ENCODE measurements around the gene ADM2.
A peak's percentile ranks its signal among the peaks of the same experiment; 100 is the strongest.
"Not testable (repeated sequence)": the region's sequence is repeated elsewhere in the genome, so short reads cannot be mapped to it uniquely, and the experiment has no call there.

The ADM2 gene

DNA sequence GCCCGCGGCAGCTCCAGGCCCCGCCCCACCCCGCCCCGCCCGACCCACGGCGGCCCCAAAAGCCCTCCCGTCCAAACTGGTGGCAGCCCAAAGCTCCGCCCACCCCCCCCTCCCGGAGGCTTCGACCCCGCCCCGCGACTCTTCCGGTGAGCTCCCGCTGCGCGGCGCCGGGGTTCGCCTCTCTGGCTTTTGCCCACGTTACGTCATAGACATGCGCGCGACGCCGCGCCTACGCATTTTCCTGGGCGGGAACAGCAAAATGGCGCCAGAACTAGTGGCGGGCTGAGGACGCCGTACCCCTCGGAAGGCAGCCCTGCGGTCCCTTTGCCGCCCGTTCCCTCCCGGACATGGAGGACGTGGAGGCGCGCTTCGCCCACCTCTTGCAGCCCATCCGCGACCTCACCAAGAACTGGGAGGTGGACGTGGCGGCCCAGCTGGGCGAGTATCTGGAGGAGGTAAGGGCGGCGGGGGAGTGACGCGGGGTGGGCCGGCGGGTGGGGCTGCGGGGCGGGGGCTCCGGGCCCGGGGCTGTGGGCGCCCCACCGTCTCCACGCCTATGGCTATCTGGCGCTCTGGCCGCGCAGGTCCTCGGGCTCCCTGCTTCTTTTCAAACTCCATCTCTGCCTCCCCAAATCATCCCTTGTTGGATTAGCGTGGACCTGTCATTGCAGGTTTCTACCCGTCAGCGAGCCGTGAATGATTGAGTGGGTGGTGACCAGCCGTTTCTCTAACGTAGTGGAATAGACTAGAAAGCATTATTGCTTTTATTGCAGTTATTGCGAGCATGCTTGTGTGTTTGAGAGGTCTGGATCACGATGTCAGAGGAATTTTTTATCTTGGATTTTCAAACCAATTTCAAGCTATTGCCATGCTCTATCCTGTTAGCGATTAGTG lies 26.9 kb downstream of the ADM2 start, which contains the start of gene NCAPH2:
NCAPH2 (plus strand) TSS at position 234 of the 894 bp plus-strand sequence; CDS start at position 348, 114 bp downstream.
- DNase-seq = peak; percentile 96

DNA sequence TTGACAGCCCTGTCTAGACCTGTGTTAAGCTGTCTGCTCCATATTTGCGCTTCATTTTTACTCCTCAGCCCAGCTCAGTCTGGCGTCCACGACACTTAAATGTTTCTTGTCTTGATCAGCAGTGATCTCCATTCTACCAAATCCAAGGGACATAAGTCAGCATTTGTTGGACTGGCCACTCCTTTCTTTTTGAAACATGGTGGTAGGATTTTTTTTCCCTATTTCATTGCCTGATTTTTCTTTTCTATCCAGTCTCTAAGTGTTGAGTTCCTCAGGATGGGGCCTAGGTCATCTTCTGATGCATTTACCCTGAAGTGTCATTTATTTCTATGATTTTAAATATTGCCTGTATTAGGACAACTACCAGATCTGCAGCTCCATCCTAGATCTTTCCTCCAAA lies 27.6 kb downstream of the ADM2 start:
- peak; percentile 35 for DNase-seq

DNA sequence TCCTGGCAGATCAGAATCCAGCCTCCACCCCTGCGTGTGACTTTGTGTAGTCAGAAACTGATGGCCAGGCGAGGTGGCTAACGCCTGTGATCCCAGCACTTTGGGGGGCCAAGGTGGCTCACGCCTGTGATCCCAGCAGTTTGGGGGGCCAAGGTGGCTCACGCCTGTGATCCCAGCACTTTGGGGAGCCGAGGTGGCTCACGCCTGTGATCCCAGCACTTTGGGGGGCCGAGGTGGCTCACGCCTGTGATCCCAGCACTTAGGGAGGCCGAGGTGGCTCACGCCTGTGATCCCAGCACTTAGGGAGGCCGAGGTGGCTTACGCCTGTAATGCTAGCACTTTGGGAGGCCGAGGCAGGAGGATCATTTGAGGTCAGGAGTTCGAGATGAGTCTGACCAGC lies 31.8 kb downstream of the ADM2 start:
- no peak for DNase-seq

DNA sequence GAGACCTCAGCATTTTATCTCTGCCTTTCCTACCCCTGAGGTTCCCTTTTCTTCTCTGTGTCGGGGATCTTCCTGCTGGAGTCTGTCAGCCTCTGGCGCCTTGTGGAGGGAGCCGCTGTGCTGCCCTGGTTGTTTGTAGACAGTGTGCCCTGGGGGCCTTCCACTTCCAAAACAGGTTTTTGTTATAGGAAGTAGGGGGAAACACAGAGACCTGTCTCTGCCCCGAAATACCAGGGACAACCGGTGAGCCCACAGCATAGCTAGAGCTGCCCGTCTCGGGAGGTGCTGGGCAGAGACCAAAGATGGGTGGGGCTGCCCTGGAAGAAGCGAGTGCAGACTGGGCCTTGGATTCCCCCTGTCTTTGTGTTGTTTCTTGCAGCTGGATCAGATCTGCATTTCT lies 34.7 kb downstream of the ADM2 start:
- no peak for DNase-seq

DNA sequence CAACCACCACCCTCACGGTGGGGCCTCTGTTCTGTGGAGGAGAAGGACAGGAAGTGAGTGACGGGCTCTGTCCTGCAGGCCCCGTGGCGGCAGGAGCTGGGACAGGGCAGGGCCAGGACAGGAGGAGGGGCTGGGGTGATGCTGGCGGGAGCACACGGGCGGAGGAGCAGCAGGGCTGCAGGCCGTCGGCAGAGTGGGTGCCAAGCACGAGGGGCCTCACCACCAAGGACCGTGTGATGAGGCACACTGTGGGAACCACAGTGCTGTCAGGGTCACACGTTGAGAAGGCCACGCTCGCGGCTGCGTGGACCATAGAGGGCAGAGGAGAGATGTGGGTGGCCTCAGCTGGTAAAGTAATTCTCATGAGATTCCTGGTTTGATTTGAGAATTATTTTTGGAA lies 35.5 kb downstream of the ADM2 start:
- no peak for DNase-seq

DNA sequence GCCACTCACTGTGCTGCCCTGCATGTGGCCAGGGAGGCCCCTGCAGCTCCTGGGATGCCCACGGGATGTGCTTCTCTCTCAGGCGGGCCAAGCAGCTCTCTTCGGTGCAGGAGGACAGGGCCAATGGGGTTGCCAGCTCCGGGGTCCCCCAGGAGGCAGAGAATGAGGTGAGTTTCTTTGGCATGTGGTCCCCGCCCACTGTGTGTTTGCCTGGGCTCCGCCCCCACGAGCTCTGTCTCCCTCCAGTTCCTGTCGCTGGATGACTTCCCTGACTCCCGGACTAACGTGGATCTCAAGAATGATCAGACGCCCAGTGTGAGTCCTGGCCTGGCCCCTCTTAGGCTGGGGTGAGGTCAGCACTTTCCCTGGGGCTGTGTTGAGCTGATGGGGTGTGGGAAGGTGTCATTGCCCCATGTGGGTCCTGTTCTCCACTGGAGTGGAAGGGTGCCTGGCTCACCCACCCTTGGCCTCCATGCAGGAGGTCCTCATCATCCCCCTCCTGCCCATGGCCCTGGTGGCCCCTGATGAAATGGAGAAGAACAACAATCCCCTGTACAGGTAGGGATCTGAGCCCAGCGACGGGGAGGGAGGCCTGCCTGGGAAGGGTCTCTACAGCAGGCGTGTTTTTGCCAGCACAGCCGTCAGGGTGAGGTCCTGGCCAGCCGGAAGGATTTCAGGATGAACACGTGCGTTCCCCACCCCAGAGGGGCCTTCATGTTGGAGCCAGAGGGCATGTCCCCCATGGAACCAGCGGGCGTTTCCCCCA lies 36.3 kb downstream of the ADM2 start:
- DNase-seq = no peak

DNA sequence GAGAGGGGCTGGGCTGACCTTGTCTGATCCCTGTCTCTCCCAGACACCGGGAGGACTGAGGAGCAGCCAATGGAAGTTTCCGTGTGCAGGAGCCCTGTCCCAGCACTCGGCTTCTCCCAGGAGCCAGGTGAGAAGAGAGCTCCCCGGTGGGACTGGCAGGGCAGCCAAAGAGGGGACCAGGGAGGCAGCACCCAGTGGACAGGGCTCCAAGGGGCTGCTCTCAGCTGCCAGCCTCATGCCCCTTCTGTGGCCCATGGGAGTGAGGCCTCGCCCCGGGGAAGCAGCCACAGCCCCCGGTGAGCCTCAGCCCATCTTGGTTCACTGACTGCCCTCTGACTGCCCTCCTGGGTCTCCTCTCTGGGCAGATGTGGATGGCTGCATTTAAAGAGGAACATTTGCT lies 37.3 kb downstream of the ADM2 start:
- no peak for DNase-seq

DNA sequence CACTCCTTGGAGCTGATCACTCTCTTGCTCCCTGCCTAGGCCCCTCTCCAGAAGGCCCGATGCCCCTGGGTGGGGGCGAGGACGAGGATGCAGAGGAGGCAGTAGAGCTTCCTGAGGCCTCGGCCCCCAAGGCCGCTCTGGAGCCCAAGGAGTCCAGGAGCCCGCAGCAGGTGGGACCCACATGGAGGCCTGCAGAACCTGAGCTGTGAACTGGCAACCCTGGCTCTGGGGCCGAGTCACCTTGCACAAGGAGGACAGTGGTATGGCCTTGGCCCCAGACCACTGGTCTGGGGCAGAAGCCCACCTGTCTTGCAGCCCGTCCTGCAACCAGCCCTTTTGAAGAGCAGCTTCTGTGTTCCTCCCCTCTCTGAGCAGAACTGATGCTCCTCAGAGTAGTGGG lies 37.8 kb downstream of the ADM2 start:
- DNase-seq = no peak

DNA sequence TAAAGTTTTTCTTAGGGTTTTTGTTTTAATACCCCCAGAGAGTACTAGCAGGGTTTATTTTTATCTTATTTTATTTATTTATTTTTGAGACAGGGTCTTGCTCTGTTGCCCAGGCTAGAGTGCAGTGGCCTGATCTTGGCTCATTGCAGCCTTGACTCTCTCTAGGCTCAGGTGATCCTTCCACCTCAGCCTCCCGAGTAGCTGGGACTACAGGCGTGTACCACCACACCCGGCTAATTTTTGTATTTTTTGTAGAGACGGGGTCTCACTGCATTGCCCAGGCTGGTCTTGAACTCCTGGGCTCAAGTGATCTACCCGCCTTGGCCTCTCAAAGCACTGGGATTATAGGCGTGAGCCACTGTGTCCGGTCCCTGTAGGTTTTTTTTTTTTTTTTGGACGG lies 38.8 kb downstream of the ADM2 start:
- not testable (repeated sequence) for DNase-seq

DNA sequence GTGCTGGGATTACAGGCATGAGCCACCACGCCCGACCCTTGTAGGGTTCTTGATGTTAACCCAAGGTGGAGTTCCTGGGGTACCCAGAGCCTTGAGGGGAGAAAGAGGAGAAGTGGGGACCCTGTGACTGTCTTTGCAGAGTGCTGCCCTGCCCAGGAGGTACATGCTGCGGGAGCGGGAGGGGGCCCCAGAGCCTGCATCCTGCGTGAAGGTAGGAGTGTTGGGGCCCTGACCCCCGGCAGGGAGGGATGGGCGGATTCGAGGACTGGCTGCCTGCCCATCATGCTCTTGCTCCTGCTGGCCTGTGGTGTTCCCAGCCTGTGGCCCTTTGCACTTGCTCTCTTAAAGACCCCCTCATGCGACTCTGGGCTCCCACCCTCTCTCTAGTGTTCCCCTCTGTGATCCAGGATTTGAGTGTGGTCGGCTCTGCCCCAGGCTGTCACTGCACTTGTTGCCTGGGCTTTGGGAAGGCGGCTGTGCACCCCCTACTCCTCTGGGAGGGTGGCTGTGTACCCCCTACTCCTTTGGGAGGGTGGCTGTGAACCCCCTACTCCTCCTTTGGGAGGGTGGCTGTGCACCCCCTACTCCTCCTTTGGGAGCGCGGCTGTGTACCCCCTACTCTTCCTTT lies 39.6 kb downstream of the ADM2 start:
- no peak for DNase-seq

DNA sequence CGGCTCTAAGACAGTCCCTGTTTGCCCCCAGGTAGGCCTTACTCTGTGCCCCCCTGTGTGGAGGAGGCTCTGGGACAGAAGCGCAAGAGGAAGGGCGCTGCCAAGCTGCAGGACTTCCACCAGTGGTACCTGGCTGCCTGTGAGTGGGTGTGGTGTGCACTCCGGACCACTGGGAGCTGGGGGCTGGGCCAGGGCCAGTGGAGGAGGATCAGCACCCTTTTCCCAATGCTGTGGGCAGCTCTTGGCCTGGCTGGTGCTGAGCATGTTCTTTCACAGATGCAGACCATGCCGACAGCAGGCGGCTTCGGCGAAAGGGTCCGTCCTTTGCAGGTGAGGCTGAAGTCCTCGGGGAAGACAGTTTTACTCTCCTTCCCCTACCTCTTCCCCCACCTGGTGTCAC lies 40.4 kb downstream of the ADM2 start:
- DNase-seq = no peak

DNA sequence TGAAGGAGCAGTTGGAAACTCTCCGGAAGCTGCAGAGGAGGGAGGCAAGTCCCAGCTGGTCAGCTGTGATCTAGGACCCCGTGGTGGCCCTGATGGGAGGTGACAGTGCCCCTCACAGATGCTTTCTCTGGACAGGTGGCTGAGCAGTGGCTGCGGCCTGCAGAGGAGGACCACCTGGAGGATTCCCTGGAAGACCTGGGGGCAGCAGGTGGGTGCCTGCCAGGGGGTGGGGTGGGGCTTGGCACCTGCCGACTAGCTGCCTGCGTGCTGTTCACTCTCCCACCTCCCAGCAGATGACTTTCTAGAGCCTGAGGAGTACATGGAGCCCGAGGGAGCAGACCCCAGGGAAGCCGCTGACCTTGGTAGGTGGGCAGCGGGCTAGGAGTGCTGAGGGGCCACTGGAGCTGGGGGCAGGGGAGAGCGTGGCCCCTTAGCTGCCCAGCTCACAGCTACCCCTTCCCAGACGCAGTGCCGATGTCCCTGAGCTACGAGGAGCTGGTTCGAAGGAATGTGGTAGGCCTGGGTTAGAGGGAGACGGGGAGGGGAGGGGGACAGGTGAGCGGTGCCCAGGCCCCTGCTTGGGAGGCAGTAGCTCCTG lies 41.0 kb downstream of the ADM2 start:
- DNase-seq = no peak

DNA sequence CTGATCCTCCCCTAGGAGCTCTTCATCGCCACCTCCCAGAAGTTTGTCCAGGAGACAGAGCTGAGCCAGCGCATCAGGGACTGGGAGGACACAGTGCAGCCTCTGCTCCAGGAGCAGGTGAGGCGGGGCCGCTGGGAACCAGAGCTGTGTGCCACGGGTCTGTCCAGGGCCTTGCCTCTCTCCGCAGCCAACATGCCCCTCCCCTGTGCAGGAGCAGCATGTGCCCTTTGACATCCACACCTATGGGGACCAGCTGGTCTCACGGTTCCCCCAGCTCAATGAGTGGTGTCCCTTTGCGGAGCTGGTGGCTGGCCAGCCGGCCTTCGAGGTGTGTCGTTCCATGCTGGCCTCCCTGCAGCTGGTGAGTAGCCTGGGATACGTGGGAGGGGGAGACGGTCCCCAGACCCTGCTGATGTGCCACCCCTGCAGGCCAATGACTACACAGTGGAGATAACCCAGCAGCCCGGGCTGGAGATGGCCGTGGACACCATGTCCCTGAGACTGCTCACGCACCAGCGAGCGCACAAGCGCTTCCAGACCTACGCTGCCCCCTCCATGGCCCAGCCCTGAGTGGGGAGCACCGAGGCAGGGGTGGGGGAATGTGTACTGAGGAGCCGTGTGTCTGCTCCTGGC lies 41.6 kb downstream of the ADM2 start:
- no peak for DNase-seq

DNA sequence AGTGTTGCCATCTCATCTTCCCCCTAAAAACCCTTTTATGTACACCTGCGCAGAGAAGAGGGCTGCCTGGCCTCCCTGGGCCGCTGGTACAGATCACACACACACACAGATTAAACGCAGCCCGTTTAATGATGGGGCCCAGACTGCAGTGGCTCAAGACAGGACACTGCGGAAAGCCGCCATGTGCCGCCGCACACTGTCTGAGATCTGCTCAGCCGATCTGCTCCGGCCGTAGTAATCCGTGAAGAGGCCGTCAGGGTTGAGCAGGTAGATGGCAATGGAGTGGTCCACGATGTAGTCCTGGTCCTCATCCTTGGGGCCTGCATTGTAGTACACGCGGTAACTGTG lies 42.1 kb downstream of the ADM2 start:
- DNase-seq = no peak

DNA sequence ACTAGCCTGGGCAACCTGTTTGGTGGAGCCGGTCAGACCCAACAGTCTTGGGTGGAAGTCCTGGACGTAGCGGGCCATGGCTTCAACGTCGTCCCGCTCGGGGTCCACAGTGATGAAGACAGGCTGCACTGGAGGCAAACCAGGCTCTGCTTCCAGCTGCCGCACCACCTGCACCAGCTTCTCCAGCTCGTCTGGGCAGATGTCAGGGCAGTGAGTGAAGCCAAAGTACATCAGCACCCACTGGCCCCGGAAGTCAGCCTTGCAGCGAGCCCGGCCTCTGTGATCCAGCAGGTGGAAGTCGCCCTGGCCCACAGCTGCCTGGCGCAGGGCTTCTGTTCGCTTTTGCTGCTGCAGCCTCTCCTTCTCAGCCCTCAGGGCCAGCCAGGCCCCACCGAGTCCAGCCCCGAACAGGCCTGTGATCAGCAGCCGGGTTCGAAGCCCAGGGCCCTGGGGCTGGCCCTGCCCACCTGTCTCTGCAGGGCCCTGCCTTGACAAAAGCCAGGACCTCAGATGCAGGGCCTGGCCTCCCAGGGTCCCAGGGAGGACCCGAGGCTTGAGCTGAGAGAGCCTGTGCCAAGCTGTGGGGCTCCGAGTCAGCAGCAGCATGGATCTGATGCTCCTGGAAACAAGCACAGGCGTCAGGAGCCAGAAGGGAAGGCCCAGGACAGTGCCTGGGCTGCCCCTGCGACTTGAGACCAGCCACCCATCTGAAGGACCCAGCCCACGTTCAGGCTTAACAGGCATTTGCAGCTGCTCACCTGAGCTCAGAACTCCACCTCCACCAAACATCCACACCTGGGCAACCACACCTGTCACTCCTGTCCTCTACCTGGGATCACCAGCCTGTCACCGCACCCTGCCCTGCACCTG lies 42.7 kb downstream of the ADM2 start:
- DNase-seq = no peak

DNA sequence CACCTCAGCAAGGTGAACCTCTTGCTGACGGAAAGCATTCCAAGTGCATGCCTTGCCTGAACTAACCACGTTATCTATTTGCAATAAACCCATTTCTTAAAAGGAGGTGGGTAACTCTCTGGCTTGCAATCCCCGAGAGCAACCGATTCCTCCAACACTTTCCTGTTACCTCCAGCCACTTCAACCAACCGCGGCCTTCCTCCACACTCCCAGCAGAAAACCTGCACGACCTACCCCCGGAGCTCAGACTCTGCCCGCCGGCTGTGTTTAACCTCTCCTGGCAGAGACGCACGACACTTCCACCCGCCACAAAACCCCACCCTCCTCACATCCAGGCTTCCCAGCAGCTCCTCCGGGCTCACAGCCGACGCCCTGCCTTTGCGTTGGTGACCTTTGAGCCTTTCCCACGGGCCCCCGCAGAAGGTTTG lies 43.3 kb downstream of the ADM2 start:
- DNase-seq = peak; percentile 60

DNA sequence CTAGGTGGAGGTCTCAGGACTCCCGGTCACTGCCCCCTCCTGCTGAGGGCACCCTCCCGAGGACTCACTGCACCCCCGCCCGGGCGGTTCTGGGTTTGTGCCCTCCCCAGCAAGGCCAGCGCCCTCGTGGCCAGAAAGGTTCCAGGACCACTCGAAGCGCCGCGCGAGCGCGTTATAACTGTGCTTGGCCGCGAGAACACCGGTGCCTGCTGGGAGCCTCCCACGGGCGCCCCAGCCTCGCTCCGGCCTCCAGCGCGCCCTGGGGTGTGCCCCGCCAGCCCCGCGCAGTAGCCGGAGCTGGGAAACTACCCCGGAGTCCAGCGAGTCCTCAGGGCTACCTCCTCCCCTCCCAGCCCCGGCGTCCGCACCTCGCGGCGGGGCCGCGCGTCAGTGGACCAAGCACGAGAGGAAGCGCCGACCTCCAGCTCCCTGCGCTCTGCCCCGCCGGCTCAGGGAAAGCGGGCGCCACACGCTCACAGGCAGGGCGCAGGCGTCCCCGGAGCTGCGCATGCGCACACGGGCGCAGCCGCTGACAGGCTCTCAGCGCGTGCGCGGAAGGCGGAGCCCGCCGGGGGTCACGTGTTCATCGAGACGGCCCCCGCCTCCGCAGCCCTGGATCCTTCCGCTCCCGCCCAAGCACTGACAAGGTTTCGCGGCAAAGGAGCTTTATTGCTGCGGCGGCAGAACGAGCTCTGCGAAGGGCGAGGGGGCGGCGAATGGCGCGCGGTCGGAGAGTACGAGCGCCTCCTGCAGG lies 43.9 kb downstream of the ADM2 start, which contains the start of gene SCO2:
SCO2 (minus strand) TSS at position 495 of the 754 bp plus-strand sequence. CDS start 1,187 bp downstream, outside the sequence.
- DNase-seq = peak; percentile 96

DNA sequence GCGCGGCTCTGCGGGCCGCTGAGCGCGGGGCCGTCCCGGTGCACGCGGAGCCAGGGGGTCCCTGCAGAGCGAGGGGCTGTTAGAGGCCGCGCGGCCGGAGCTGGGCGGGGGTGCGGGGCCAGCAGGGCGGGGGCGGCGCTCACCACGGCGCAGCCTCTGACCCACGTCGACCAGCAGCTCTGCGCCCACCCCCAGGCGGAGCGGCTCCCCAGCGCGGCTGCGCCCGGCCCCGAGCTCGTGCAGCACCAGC lies 44.4 kb downstream of the ADM2 start:
- DNase-seq = no peak

DNA sequence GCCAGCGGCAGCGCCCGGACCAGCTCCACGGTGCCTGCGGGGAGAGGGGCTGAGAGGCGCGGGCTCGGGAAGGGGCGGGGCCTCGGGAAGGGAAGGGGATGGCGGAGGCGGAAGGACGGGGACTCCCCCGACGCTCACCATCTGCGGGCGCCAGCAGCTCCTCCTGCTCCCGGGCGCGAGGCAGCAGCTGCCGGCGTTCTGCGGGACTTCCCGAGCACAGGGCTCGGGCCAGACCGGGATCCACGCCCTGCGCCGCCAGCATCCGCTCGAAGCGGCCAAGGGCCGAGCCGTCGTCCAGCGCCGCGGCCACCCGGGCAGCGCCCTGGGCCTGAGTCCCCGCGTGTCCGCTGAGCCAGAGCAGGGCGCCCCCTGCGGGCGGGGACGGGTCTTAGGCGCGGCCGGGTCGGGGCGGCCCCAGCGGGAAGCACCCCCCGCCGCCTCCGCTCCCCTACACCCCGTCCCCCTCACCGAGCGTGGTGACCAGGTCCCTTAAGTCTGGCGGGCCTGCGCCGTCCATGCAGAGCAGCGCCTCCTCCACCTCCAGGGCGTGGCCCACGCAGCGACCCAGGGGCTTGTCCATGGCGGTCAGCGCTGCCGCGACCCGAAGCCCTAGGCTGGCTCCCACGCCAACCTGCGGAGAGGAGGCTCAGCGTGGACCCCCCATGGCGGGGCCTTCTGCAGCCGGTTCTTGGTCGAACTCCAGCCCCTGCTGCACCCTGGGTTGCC lies 44.9 kb downstream of the ADM2 start:
- DNase-seq = peak; percentile 88
